Right atrium auricular region (tissue), 2 donors: Measurements from ENCODE around the gene MYO16. TPM values are rescaled to one million over a fixed set of nuclear protein-coding genes. Genes with fewer than 3 reads are reported as not detected.

Source experiments
- DNase-seq: peaks from one replicate; pipeline ENCODE4 v3.0.0-alpha.2; 2019; ENCODE audit warnings: low spot score
- H3K27ac ChIP-seq, 2 donors: fragments of 200-600 bp; sonication (generic); 1 replicate in 1 of 2; 2 replicates in 1 of 2; pipeline ENCODE4 v1.5.1; 2016 to 2019
- H3K27me3 ChIP-seq, 2 donors: fragments of 200-600 bp; sonication (generic); one replicate each; pipeline versions ENCODE4 v1.5.1 to v1.6.0; 2017 to 2019
- H3K36me3 ChIP-seq: fragments of 200-600 bp; sonication (generic); one replicate; pipeline ENCODE4 v1.5.1; 2016
- H3K4me1 ChIP-seq, 2 donors: fragments of 200-600 bp; sonication (generic); one replicate each; pipeline versions ENCODE4 v1.5.1 to v1.6.0; 2017 to 2019
- H3K4me3 ChIP-seq, 2 donors: fragments of 200-600 bp; sonication (generic); 1 replicate in 1 of 2; 2 replicates in 1 of 2; pipeline ENCODE4 v1.5.1; 2017 to 2019; ENCODE audit warnings: mild to moderate bottlenecking in 1 of 2, moderate library complexity in 1 of 2
- H3K9me3 ChIP-seq, 2 donors: fragments of 200-600 bp; sonication (generic); one replicate each; pipeline ENCODE4 v1.5.1; 2019
- total RNA-seq, 2 donors: library from RNA; depleted of rRNA; stranded (reverse); fragments of >200 nt; gene quantifications; one replicate each; pipeline ENCODE4 v1.1.0, GENCODE V29; 2016
- TF ChIP-seq, protein P1 (sequence below), 2 donors: fragments of 200-600 bp; sonication (generic); IDR thresholded peaks; one replicate each; pipeline ENCODE4 v1.5.1; 2019; ENCODE audit warnings: antibody characterized with exemption in 2 of 2

Gene MYO16
- total RNA-seq, 2 donors from 2014 or later, result 1.1 to 1.8 TPM

DNA sequence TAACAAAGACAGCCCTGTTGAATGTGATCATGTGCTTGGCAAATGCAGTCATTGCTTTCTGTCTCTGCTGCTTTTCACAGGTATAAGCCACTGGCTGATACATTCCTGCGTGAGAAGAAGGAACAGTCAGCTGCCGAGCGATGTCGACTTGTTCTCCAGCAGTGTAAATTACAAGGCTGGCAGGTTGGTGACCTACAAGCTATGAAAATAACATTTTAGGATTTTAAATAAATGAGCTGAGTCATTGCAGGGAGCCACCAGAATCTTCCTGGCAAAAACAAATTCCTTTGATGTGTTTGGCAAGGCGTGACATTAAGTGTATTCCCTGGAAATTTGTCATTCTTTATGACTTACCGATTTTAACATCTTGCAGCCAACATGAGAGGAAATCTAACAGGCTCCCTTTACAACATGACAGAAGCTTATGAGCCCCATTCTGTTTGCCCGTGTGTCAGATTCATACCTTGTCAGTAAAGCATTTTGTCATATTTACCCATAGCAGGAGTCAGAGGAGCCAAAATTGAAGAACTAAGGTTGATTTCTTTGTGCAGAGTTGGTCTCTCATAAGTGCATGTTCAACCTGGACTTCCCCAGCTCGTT lies 471.4 kb downstream of the MYO16 start:
- Histone ChIP-seq H3K27ac (no peak overlapping the region), H3K9me3 (no peaks in the 10 kb centered on the region), H3K4me1 (no peaks in the 10 kb centered on the region), H3K36me3 (no peaks in the 10 kb centered on the region), H3K27me3 (no peaks in the 10 kb centered on the region), H3K4me3 (no peak overlapping the region)
- DNase-seq, result no peak
- TF ChIP-seq, protein P1, sequence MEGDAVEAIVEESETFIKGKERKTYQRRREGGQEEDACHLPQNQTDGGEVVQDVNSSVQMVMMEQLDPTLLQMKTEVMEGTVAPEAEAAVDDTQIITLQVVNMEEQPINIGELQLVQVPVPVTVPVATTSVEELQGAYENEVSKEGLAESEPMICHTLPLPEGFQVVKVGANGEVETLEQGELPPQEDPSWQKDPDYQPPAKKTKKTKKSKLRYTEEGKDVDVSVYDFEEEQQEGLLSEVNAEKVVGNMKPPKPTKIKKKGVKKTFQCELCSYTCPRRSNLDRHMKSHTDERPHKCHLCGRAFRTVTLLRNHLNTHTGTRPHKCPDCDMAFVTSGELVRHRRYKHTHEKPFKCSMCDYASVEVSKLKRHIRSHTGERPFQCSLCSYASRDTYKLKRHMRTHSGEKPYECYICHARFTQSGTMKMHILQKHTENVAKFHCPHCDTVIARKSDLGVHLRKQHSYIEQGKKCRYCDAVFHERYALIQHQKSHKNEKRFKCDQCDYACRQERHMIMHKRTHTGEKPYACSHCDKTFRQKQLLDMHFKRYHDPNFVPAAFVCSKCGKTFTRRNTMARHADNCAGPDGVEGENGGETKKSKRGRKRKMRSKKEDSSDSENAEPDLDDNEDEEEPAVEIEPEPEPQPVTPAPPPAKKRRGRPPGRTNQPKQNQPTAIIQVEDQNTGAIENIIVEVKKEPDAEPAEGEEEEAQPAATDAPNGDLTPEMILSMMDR (IDR thresholded peaks at IDR 0.05), result no peak

DNA sequence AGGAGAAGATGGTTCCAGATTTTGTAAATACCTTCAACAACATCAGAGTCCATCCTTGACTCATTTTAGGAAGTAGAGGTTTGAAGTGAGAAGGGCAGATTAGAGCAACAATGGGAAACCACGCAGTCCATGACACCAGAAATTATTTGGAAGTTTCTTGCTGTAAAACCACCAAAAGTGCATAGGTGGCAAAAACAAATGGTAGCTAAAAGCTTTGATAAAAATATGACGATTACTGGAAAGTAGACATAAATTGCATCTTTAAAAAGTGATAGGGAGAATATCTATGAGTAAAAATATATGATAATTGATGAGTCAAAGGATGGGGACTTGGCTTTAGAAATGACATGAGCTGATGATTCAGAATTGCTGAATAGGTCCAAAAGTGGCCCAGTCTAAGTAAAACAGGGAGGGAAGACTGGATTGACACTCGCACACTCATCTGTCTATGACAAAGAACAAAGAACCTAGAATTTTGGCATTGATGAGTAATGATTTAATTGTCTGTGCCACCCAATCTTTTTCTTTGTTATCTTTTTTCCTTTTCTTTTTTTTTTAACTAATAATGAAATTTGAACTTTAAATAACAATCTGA lies 472.2 kb downstream of the MYO16 start:
- Histone ChIP-seq H3K4me1 (no peaks in the 10 kb centered on the region), H3K27me3 (no peaks in the 10 kb centered on the region), H3K4me3 (no peak overlapping the region), H3K9me3 (no peaks in the 10 kb centered on the region), H3K36me3 (no peaks in the 10 kb centered on the region), H3K27ac (no peak overlapping the region)
- TF ChIP-seq, protein P1 (IDR thresholded peaks at IDR 0.05), result no peak
- DNase-seq, result no peak

DNA sequence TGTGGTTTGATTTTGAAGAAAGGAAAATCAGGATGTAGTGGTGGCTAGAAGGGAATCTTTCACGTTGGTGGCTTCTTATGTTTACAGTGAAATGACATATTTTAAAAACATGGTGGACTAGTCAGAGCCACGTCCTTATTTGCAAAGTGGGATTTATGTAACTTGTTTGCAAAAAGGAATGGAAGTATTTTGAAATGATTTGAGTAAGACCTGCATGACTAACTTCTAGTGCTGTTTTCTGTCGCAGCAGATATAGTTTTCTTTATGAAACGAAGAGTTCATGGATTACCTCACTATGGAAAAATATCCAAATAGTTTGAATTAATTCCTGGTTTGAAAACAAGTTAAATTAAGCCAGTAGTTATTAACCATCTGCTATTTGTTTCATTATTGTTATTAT lies 476.5 kb downstream of the MYO16 start:
- TF ChIP-seq, protein P1 (IDR thresholded peaks at IDR 0.05), result no peak
- Histone ChIP-seq H3K4me3 (no peak overlapping the region), H3K27me3 (no peaks in the 10 kb centered on the region), H3K36me3 (no peaks in the 10 kb centered on the region), H3K27ac (no peak overlapping the region), H3K4me1 (no peaks in the 10 kb centered on the region), H3K9me3 (no peaks in the 10 kb centered on the region)
- no peak for DNase-seq

DNA sequence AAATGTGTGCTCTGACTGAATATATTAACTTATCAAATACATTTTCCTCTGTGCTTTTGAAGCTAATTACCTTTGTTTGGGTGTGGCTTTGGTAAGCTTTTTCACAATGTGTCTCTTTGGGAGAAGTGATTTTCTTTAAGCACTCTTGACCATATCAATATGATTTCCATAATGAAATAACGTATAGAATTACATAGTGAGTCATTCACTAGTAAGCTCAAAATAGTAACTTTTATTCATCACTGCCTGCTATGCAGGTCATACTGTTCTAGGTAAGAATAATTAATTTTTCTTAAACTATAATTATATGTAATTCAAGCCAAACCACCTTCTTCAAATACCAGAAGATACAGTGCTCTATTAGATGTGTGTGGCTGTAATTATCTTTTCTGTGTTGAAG lies 480.7 kb downstream of the MYO16 start:
- H3K4me1 ChIP-seq, result no peaks in the 10 kb centered on the region
- H3K27ac ChIP-seq, result no peak overlapping the region
- H3K4me3 ChIP-seq, result no peak overlapping the region
- DNase-seq, result no peak
- TF ChIP-seq, protein P1 (IDR thresholded peaks at IDR 0.05), result no peak
- H3K27me3 ChIP-seq, result no peaks in the 10 kb centered on the region
- no peaks in the 10 kb centered on the region for H3K36me3 ChIP-seq
- no peaks in the 10 kb centered on the region for H3K9me3 ChIP-seq

DNA sequence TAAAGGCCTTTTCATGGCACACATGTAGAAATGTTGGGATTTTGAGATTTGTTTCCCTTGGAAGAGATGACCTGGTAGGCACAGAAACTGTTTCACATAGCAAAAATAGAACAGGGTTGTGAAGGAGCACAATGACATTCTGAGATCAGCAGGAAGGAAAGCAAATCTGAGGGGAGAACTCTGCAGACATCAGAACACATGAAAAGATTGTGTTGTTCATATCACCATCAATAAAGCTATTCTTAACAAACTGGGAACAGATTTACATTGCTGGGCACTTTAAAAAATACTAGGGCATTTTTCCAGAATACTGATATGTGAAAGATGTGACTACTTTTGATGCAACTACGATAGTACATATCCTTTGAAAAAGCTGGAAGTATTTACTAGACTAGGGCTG lies 481.7 kb downstream of the MYO16 start:
- Histone ChIP-seq H3K4me1 (no peaks in the 10 kb centered on the region), H3K9me3 (no peaks in the 10 kb centered on the region), H3K27ac (no peak overlapping the region), H3K4me3 (no peak overlapping the region), H3K36me3 (no peaks in the 10 kb centered on the region), H3K27me3 (no peaks in the 10 kb centered on the region)
- no peak for DNase-seq
- TF ChIP-seq, protein P1 (IDR thresholded peaks at IDR 0.05), result no peak

DNA sequence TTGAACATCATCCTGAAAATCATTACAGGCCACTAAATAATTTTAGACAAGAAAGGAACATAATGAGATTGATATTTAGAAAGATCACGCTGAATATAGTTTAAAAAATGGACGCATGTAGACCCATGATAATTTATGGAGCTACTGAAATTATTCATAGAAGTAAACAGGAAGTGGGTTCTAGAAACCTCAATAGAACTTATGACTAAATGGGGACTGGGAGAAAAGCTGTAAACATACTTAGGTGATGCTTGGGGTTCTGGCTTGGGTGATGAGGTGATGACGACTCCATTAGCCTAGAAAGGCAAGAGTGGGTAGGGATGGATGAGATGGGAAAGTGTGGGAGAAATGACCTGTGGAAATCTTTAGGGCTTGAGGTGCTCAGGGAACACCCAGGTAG lies 484.0 kb downstream of the MYO16 start:
- Histone ChIP-seq H3K4me1 (no peaks in the 10 kb centered on the region), H3K36me3 (no peaks in the 10 kb centered on the region), H3K9me3 (no peaks in the 10 kb centered on the region), H3K4me3 (no peak overlapping the region), H3K27me3 (no peaks in the 10 kb centered on the region), H3K27ac (no peak overlapping the region)
- TF ChIP-seq, protein P1 (IDR thresholded peaks at IDR 0.05), result no peak
- DNase-seq, result no peak
